ENCODE data around the gene LMF1. TPM values are rescaled to one million over a fixed set of nuclear protein-coding genes. Genes with fewer than 3 reads are reported as not detected.

The LMF1 gene
- polyA plus RNA-seq, 1 donor (not counting 4 experiments of a cell fraction or from before 2014, with no cell fraction given), result 3.1 TPM

DNA sequence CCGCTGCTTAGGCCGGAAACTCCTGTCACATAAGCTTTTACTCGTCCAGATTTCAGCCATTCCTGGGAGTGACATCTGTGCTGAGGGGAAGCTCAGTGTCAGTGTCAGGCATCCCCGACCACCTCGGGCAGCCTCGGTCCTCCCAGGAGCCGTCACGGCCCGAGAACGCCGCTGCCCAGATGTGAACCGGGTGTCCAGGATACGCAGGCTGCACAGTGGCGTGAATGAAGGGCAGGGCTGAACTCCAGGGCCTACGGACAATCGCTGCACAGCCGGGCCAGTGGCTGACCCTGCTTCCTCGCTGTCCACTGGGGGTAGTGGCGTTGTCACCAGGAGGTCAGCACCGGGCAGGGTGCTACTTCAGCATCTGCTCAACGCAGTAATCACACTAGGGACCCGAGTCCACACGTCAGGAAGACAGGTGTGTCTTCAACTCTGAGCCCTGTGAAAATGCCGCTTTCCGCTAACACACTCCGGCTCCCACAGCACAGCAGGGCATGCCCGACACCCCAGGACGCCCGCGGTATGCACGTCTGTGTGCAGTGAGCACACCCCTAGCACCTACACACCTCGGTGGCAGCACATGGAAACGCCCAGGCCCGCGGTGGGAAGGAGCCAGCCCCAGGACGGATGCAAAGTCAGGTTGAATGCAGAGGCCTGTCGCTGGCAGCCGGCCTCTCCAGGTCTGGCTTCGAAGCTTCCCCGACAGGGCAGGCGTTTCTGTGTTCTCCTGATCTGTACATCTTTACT is 3.1 kb downstream of the LMF1 start:
- H3K4me2 ChIP-seq (ENCODE audit: control insufficient read depth, extremely low read depth, insufficient read depth, low read depth, low read length), result no peak overlapping the region
- H3K9me3 ChIP-seq (ENCODE audit: control insufficient read depth, low read depth, low read length), result peaks cover 23% of the 10 kb centered on the region
- H4K20me1 ChIP-seq (ENCODE audit: control insufficient read depth, extremely low read depth, insufficient read depth, low read length), result no peaks in the 10 kb centered on the region
- no peaks in the 10 kb centered on the region for H3K36me3 ChIP-seq (ENCODE audit: control insufficient read depth in 2 of 2, extremely low read depth in 1 of 2, insufficient read depth in 2 of 2, low read length in 2 of 2)
- FAIRE-seq, result no peak
- H3K4me1 ChIP-seq (ENCODE audit: control insufficient read depth, extremely low read depth, insufficient read depth, low read length), result peaks cover 4% of the 10 kb centered on the region
- H3K4me3 ChIP-seq (ENCODE audit: control insufficient read depth in 2 of 3, extremely low read depth in 1 of 3, insufficient read depth in 2 of 3, low read depth in 1 of 3, low read length in 3 of 3), result no peak overlapping the region
- no peak overlapping the region for H2AFZ ChIP-seq (ENCODE audit: control insufficient read depth, low read length)
- H3K27ac ChIP-seq (ENCODE audit: control insufficient read depth, insufficient read depth, low read length), result no peak overlapping the region
- TF ChIP-seq EZH2 (IDR thresholded peaks at IDR 0.05; ENCODE audit: low read length), result no peak
- TF ChIP-seq, protein P1, sequence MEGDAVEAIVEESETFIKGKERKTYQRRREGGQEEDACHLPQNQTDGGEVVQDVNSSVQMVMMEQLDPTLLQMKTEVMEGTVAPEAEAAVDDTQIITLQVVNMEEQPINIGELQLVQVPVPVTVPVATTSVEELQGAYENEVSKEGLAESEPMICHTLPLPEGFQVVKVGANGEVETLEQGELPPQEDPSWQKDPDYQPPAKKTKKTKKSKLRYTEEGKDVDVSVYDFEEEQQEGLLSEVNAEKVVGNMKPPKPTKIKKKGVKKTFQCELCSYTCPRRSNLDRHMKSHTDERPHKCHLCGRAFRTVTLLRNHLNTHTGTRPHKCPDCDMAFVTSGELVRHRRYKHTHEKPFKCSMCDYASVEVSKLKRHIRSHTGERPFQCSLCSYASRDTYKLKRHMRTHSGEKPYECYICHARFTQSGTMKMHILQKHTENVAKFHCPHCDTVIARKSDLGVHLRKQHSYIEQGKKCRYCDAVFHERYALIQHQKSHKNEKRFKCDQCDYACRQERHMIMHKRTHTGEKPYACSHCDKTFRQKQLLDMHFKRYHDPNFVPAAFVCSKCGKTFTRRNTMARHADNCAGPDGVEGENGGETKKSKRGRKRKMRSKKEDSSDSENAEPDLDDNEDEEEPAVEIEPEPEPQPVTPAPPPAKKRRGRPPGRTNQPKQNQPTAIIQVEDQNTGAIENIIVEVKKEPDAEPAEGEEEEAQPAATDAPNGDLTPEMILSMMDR (optimal IDR thresholded peaks at IDR 0.05 in 1 of 3, IDR thresholded peaks at IDR 0.05 in 1 of 3, conservative IDR thresholded peaks at IDR 0.05 in 1 of 3; ENCODE audit: extremely low read depth in 1 of 3, insufficient read depth in 2 of 3, low read length in 3 of 3), result no peak
- H3K27me3 ChIP-seq (ENCODE audit: control insufficient read depth, extremely low read depth, insufficient read depth, low read length), result peaks cover 4% of the 10 kb centered on the region
- DNase-seq (ENCODE audit: low read depth, low spot score), result no peak
- no peaks in the 10 kb centered on the region for H3K79me2 ChIP-seq (ENCODE audit: control insufficient read depth, insufficient read depth, low read length)
- no peaks in the 10 kb centered on the region for H3K9me1 ChIP-seq (ENCODE audit: control insufficient read depth, extremely low read depth, insufficient read depth, low read length)
- dilution Hi-C loops (cut with MboI; ENCODE audit: extremely low pct_ligation_motif_present, low sequenced_read_pairs), result no loop called here
- H3K9ac ChIP-seq (ENCODE audit: control insufficient read depth, extremely low read depth, insufficient read depth, low read length), result no peak overlapping the region

DNA sequence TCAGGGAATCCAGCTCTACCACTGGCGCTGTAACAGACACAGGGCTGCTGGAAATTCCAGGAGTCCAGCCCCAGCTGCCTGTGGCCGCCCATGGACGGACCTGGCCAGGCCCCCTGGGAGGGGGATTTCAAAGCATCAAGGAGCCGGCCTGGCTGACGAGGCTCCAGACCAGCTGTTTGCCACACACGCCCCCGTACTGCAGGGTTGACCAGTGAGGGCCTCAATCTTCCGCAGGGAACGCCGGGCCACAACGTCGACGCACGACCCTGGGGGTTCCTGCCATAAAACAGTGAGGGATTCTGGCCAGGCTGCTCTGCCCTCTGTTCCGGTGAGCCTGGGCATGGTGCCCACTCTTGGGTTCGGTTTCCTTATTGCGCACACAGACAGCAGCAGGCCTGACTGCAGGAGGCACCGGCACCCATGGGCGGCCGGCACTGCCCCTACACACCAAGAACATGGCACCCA is 3.7 kb downstream of the LMF1 start:
- Histone ChIP-seq H3K9me1 (ENCODE audit: control insufficient read depth, extremely low read depth, insufficient read depth, low read length) (no peaks in the 10 kb centered on the region), H3K79me2 (ENCODE audit: control insufficient read depth, insufficient read depth, low read length) (no peaks in the 10 kb centered on the region), H2AFZ (ENCODE audit: control insufficient read depth, low read length) (no peak overlapping the region), H3K4me1 (ENCODE audit: control insufficient read depth, extremely low read depth, insufficient read depth, low read length) (peaks cover 4% of the 10 kb centered on the region), H3K9me3 (ENCODE audit: control insufficient read depth, low read depth, low read length) (peaks cover 23% of the 10 kb centered on the region), H3K4me2 (ENCODE audit: control insufficient read depth, extremely low read depth, insufficient read depth, low read depth, low read length) (no peak overlapping the region), H3K4me3 (ENCODE audit: control insufficient read depth in 2 of 3, extremely low read depth in 1 of 3, insufficient read depth in 2 of 3, low read depth in 1 of 3, low read length in 3 of 3) (no peak overlapping the region), H3K36me3 (ENCODE audit: control insufficient read depth in 2 of 2, extremely low read depth in 1 of 2, insufficient read depth in 2 of 2, low read length in 2 of 2) (no peaks in the 10 kb centered on the region), H3K9ac (ENCODE audit: control insufficient read depth, extremely low read depth, insufficient read depth, low read length) (no peak overlapping the region), H3K27ac (ENCODE audit: control insufficient read depth, insufficient read depth, low read length) (no peak overlapping the region), H4K20me1 (ENCODE audit: control insufficient read depth, extremely low read depth, insufficient read depth, low read length) (no peaks in the 10 kb centered on the region), H3K27me3 (ENCODE audit: control insufficient read depth, extremely low read depth, insufficient read depth, low read length) (peaks cover 4% of the 10 kb centered on the region)
- dilution Hi-C loops (cut with MboI; ENCODE audit: extremely low pct_ligation_motif_present, low sequenced_read_pairs), result no loop called here
- no peak for TF ChIP-seq EZH2 (IDR thresholded peaks at IDR 0.05; ENCODE audit: low read length)
- TF ChIP-seq, protein P1 (optimal IDR thresholded peaks at IDR 0.05 in 1 of 3, IDR thresholded peaks at IDR 0.05 in 1 of 3, conservative IDR thresholded peaks at IDR 0.05 in 1 of 3; ENCODE audit: extremely low read depth in 1 of 3, insufficient read depth in 2 of 3, low read length in 3 of 3), result no peak
- FAIRE-seq, result no peak
- DNase-seq (ENCODE audit: low read depth, low spot score), result no peak

Measured in keratinocyte (primary cell).